AG04450 (cell line): ENCODE data around the gene MACROD2. TPM values are rescaled to one million over a fixed set of nuclear protein-coding genes. Genes with fewer than 3 reads are reported as not detected.

ENCODE experiments used
- CTCF ChIA-PET: fragments of 300-600, 350-600 bp; formaldehyde crosslinking; extraction: SDS; loops from one replicate; lab custom pipeline; 2022; ENCODE audit warnings: antibody characterized with exemption, inconsistent platforms; lab: Charles Lee
- POLR2A ChIA-PET: fragments of 350-600 bp; formaldehyde crosslinking; extraction: SDS; loops from one replicate; lab custom pipeline; 2021; ENCODE audit warnings: antibody characterized with exemption, inconsistent platforms; lab: Yijun Ruan, JAX
- DNase-seq: peaks from one replicate; pipeline ENCODE4 v3.0.0-alpha.2; 2011; ENCODE audit warnings: low read depth, low spot score
- H3K27ac ChIP-seq: one replicate; pipeline ENCODE4 v1.5.1; 2012; ENCODE audit warnings: low read depth, low read length, control low read depth
- H3K27me3 ChIP-seq: one replicate; pipeline ENCODE4 v1.6.0; 2012; ENCODE audit warnings: low read length; ENCODE audit not compliant: control insufficient read depth, insufficient read depth
- H3K4me3 ChIP-seq: 2 replicates; pipeline ENCODE4 v1.5.1; 2011; ENCODE audit warnings: mild to moderate bottlenecking, low read depth, low read length, control low read depth
- H3K9me3 ChIP-seq: 2 replicates; pipeline ENCODE4 v1.5.1; 2012; ENCODE audit warnings: low read length; ENCODE audit not compliant: control insufficient read depth, insufficient read depth
- CTCF ChIP-seq: IDR thresholded peaks from 2 replicates; pipeline ENCODE4 v1.5.1; 2011; ENCODE audit warnings: low read depth, low read length, control low read depth, inconsistent platforms
- polyA plus RNA-seq: library from polyadenylated mRNA; depleted of rRNA; stranded (reverse); fragments of >200 nt; gene quantifications from 2 replicates; pipeline ENCODE4 v1.2.3, GENCODE V29; 2011

The MACROD2 gene
- polyA plus RNA-seq, 1 experiment: 0.02 TPM

GRCh38 chr20:14830466-14830865 is 835.1 kb downstream of the MACROD2 start:
- Histone ChIP-seq H3K27ac (no peak overlapping the region), H3K4me3 (no peak overlapping the region), H3K27me3 (no peaks in the 10 kb centered on the region), H3K9me3 (no peaks in the 10 kb centered on the region)
- no peak for DNase-seq
- POLR2A ChIA-PET: no interaction called here
- no peak for TF ChIP-seq CTCF
- CTCF ChIA-PET: no interaction called here

- DNase-seq: no peak
- ChIA-PET CTCF (no interaction called here), POLR2A (no interaction called here)
- Histone ChIP-seq H3K4me3 (no peak overlapping the region), H3K27me3 (no peaks in the 10 kb centered on the region), H3K27ac (no peak overlapping the region), H3K9me3 (no peaks in the 10 kb centered on the region)
- no peak for TF ChIP-seq CTCF
Measured at GRCh38 chr20:14830899-14831298, 835.6 kb downstream of the MACROD2 start.

GRCh38 chr20:14832630-14833029 is 837.3 kb downstream of the MACROD2 start:
- no peaks in the 10 kb centered on the region for H3K27me3 ChIP-seq
- ChIA-PET CTCF (no interaction called here), POLR2A (no interaction called here)

GRCh38 chr20:14838663-14839628 is 843.6 kb downstream of the MACROD2 start:
- H3K4me3 ChIP-seq: no peak overlapping the region
- H3K27ac ChIP-seq: no peak overlapping the region
- no peak for TF ChIP-seq CTCF
- POLR2A ChIA-PET: no interaction called here
- DNase-seq: no peak
- H3K27me3 ChIP-seq: no peaks in the 10 kb centered on the region
- CTCF ChIA-PET: no interaction called here
- H3K9me3 ChIP-seq: no peaks in the 10 kb centered on the region

More at GRCh38 chr20:14832630-14833029, 837.3 kb downstream of the MACROD2 start:
- TF ChIP-seq CTCF: no peak
- DNase-seq: no peak
- Histone ChIP-seq H3K9me3 (no peaks in the 10 kb centered on the region), H3K27ac (no peak overlapping the region), H3K4me3 (no peak overlapping the region)
